Renal cortical epithelial cell (primary cell): ENCODE data around the gene TSPAN18. TPM values are rescaled to one million over a fixed set of nuclear protein-coding genes. Genes with fewer than 3 reads are reported as not detected.

Experiments used
- DNase-seq: peaks from one replicate; pipeline ENCODE4 v3.0.0-alpha.2; 2011; ENCODE audit warnings: low read depth
- total RNA-seq: library from RNA; depleted of rRNA; stranded (reverse); fragments of >200 nt; gene quantifications from 2 replicates; pipeline ENCODE4 v1.2.3, GENCODE V29; 2014

TSPAN18 gene
- total RNA-seq, 1 donor from 2014 or later, result 6.7 TPM

DNA sequence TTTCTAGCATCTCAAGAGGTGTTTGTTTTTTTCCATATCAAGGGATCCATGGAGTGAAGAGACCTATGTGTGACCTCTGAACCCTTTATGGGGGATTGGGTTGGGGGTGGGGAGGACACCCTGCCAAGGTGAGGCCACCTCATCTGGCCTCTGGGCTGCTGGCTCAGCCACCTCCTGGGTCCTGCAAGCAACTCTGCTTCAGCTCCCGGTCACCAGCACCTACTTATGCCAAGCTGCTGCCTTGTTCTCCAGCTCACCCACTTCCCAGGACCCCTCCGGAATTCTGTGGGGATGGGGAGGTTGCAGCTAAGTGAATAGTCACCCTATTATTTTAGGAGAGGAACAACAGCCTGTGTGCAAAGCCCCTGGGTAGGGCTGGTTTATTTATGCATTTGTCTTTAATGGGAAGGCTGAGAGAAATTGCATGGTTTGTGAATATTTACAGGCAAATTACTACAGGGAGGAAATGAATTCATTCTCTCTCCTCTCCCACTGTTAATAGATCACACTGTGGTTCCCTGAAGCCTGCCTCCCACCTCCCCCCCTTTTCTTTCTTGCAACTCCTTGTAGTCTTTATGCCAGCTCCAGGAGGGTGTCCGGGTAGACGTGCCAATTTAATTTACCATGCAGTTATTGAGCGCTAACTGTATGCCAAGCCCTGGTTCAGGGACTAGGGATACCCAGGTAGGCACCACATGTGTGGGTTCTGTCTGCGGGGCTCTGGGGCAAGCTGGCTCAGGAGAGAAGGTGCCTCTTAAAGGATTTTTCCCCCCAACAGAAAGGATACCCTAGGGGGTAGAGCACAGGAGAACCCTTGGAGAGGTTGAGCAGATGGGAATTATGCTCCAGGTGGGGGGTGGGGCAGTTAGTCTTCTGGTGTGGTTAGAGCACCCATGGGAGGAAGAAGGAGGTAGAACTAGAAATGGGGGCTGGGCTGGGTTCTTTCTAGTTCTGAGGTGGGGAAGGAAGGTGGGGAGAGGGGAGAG lies 50.7 kb downstream of the TSPAN18 start:
- no peak for DNase-seq

DNA sequence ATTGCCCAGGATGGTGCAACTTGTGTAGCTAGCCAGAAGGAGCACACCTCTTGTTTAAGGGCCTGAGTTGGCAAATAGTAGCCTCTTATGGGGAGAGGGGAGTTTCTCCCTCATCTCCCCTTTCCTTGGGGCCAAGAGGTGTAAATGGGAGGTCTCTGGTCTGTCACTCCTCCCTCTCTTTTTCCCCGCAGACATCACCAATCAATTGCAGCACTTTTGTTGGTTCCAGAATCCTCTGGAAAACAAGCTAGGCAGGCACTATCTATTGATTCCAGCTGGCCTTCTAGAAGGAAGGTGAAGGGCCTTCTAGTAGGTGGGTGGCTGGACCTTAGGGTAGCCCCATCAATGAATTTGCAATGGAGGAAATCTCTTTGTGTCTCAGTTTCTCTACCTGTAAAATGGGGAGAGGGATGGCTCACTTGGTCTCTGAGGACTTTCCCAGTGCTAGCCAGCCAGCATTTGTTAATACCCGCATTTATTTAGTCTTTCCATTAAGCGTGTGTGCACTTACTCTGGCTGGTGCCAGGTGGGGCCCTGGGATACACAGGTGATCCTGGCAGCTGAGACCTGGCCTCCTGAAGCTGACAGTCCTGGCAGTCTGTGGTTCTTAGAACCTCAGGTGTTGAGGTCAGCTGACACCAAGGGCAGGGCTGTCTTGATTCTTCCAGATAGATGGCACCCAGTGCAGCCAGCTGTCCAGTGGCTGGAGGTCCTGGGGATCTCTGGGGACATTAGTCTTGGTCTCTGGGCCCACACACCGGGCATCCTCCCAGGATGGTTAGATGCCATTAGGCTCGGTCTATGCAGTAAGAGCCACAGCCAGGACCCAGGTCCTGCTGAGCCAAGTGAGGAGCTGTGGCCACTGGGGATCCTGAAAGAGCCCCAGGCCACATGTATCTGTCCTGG lies 51.7 kb downstream of the TSPAN18 start:
- no peak for DNase-seq

GRCh38 chr11:44779736-44780520 lies 53.2 kb downstream of the TSPAN18 start:
- DNase-seq, result no peak

- DNase-seq, result no peak
These were observed 54.3 kb downstream of the TSPAN18 start for GRCh38 chr11:44780940-44781631.

GRCh38 chr11:44781655-44782054 lies 54.9 kb downstream of the TSPAN18 start:
- DNase-seq, result no peak

DNA sequence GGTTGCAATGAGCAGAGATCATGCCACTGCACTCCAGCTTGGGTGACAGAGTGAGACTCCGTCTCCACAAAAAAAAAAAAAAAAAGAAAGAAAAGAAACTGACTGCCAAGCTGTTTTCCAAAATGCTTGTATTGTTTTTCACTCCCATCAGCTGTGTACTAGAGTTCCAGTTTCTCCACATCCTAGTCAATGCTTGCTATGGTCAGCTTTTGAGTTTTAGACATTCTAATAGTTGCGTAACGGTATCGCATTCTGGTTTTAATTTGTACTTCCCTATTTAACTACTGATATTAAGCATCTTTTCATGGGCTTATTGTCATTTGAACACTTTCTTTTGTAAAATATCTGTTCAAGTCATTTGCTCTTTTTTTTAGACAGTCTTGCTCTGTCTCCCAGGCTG lies 55.7 kb downstream of the TSPAN18 start:
- no peak for DNase-seq

GRCh38 chr11:44784436-44784760 lies 57.6 kb downstream of the TSPAN18 start:
- DNase-seq, result no peak

- no peak for DNase-seq
These were observed 58.1 kb downstream of the TSPAN18 start for GRCh38 chr11:44784851-44785250.

DNA sequence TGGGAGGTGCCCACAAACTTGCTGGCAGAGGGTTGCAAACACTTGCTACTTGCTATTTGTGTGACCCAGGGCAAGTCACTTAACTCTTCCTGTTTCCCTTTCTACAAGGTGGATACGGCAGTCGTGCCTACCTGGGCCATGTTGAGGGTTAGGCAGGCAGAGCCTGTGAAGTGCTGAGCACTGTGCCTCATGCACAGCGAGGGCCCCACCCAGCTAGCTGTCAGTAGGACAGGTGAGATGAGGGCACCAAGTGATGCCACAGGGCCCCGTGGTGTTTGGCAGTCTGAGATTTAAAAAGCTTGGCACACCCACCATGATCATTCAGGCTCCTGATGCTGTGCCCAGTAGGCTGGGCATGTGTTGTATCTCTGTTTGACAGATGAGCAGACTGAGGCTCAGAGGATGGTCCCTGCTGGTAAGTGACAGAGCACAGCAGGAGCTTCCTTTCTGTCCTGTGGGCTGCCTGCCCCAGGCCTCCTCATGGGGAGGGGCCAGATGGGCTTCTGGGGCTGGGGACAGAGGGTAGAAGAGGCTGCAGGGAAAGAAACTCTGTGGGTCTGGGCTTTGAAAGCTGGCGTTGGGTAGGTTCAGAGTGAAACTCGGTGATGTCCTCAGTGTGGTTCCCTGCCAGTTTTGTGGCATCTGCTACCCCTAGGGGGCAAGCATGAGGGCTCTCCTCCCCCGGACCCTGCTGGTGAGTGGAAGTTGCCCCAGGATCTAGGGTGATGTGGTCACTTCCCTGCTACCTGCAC lies 59.3 kb downstream of the TSPAN18 start:
- DNase-seq, result no peak

DNA sequence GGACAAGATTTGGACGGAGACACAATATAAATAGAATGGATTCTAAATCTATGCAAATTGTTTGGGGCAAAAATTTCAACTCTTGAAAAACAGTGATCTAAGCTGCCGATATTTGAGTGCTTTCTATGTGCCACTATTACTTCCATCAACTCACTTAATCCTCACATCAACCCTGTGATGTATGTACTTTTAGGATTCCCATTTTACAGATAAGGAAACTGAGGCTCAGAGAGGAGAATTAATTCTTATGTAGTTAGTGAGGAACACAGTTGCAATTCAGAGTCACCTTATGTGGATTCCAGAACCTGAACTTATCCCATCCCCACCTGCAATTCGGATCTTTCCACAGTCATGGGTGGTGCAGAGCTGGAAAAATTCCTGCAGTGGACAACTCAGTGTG lies 60.3 kb downstream of the TSPAN18 start:
- DNase-seq, result no peak

DNA sequence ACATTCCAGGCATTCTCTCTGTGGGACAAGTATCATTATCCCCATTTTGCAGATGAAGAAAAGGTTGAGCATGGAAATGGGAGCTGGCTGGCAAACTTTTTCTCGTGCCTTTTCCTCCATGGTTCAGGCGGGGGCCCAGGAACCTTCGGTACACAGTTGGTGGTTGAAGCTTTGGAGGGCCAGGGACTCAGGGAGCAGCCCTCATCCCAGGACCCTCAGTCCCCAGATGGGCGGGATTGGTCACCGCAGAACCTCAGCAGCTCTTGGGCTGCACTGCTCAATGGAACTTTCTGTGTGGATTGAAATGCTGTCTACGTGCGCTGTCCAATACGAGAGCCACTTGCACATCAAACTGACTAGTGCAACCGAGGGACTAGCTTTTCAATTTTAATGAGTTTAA lies 61.2 kb downstream of the TSPAN18 start:
- no peak for DNase-seq

DNA sequence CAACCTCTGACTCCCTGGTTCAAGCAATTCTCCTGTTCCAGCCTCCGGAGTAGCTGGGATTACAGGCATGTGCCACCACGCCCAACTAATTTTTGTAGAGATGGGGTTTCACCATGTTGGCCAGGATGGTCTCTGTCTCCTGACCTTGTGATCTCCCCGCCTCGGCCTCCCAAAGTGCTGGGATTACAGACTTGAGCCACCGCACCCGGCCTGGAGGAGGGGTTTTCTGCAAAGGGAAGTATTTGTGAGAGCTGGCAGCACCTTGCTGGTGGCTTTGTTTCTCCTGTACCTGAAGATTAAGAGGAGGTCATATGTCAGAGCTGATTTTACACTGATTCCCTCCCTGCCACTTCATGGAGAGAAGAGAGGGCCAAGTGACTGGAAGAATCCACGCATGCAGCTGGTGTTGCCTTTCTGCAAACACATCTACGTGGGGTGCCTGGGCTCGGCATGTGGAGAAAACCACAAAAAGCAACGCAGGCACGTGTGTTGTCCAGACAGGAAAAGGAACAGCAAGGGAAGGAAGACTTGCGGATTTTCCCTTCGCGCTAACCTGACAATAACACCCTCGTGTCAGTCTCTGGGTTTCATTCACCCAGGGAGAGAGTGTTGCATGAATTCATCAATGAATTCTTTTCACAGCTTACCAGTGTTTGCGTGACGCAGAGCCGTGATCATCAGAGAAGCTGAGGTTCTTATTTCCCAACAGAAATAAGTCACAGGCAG lies 61.9 kb downstream of the TSPAN18 start:
- DNase-seq, result no peak

GRCh38 chr11:44789496-44789895 lies 62.7 kb downstream of the TSPAN18 start:
- DNase-seq, result no peak

- no peak for DNase-seq
These were observed 63.4 kb downstream of the TSPAN18 start for GRCh38 chr11:44790211-44790610.

DNA sequence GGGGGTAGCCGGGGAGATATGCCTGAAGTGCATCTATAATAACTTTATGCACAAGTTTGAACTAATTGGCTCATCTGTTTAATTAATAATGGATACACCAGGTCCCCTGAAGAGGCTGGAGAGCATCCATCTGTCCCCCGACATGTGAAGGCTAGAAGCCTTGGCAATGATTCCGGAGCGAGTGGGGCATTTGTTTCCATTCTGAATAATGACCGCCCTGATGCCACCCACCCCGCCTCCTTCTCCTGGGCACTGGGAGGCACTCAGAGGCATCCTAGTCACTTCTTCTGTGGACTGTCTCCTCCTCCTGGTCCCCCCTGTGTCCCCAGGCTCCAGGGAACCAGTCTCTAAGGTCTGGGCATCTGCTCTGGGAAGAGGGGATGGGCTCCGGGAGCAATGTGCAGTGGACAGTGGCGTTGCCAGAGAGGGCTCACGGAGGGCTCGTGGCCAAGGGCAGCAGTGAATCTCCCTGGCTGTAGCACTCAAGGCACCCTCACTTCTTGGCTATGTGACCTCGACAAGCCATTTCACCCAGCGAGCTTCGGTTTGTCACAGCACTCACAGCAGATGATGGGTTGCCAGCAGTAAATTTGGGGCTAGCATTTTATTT lies 64.7 kb downstream of the TSPAN18 start:
- DNase-seq, result no peak

GRCh38 chr11:44792171-44792570 lies 65.4 kb downstream of the TSPAN18 start:
- no peak for DNase-seq

DNA sequence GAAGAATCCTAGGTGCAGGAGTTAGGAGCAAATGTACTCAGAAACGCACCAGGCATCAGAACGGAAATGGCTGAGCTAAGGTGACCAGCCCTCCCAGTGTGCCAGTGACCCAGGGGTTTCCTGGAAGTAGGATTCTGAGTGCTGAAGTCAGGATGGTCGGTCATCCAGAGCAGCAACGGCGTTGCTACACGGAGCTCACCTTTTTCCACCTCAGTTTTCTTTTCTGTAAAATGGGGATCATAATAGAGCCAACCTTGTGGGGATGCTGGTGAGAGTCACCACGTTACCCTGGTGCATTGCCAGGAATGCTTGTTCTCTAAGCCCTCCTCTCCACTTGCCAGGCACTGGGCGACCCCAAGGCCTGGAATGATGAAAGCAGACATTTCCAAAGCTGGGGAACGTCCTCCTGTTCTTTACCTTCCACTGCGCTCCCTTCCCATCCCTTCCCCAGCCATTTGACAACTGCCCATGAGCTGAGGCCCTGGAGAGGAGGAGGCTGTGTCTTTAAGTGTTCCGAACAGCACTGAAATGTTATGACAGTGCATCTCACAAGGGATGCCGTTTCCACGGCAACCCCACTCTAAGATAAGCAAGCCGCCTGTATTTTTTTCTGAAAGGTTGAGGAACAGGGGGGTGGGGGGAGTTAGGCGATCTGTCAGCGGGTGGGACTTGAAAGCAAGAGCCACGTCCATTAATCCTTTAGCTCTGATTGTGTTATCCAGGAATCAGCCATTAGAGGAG lies 66.8 kb downstream of the TSPAN18 start:
- no peak for DNase-seq

- DNase-seq, result no peak
These were observed 69.2 kb downstream of the TSPAN18 start for GRCh38 chr11:44795803-44796535.
